GM18499 (cell line): ENCODE results near the gene POU3F4.

ENCODE experiments used
- ATAC-seq: cut with Tn5 transposase; IDR thresholded peaks from one replicate; pipeline ENCODE4 v1.9.1; 2021; ENCODE audit warnings: moderate number of reproducible peaks; ENCODE audit not compliant: insufficient read depth, unreplicated experiment

POU3F4 gene

DNA sequence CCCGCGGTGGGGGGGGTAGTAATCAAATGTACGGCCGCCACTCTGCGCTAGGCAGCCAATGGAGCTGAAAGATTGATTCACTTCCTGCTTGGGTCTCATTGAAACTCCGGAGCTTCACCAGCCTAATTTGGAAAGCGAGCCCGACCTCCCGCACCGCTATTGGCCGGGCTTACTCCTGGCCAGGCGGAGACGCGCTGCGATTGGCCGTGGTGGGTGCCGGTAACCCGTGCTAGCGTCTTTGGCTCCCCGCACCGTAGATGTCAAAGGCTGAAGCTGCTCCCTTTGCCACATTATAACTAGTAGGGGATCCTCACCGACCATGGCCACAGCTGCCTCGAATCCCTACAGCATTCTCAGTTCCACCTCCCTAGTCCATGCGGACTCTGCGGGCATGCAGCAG lies at the start of gene POU3F4:
TSS of gene POU3F4 (plus strand) at position 285 of the 400 bp plus-strand sequence. CDS start at position 320, 35 bp downstream.
- no peak for ATAC-seq

DNA sequence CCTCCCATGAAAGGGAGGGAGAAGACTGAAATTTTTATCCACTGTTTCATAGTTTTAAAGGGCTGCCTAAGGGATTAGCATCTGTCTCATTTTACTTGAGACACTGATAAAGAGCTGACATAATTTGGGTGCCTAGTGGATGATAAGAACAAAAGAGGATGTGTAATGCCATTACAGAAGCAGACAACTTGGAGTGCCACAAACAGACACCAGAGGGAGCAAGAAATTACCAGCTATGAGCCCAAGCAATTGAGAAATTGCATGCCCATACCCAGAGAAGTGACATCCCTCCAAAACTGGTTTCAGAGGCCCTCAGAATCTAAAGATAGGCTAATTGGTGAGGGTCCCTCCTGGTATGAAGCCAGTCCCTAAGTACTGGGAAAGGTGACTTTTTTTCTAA lies 38.5 kb upstream of the POU3F4 start:
- peak; percentile 90 for ATAC-seq

DNA sequence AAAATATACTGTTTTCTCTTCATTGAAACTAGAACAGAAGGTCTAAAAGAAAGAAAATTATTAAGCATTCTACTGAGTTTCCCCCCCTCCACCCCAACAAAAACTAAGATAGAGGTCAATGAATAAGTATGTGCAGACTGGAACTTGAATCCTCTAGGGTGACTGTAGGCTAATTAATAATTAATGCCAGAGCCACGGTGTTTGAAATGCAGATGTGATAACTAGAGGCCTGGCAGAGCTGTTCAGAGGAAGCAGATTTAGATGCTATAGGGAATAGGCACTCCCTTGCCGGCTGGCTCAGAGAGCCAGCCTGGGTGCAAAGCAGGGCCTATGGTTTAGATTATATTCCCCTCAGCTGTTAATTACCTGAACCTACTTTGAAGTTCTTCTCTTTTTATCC lies 12.2 kb upstream of the POU3F4 start:
- no peak for ATAC-seq

DNA sequence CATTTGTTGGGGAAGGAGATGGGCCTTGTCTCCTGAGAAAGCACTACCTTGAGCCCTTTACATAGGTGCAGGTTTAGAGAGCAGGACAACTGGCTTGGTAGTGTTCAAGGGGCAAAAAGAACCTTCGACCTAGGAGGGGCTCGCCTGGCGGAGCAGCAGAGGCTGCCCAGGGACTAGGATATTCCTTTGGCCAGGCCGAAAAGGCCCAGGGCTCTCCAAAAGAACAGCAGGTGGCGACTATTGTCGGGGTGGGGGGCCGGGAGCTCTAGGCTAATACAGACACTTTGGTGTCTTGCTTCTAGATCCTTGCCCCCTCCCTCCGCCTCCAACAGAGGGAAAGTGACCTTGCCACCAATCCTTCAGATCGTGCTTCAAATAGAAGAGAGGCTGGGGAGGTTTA lies 7.1 kb upstream of the POU3F4 start:
- ATAC-seq: no peak

DNA sequence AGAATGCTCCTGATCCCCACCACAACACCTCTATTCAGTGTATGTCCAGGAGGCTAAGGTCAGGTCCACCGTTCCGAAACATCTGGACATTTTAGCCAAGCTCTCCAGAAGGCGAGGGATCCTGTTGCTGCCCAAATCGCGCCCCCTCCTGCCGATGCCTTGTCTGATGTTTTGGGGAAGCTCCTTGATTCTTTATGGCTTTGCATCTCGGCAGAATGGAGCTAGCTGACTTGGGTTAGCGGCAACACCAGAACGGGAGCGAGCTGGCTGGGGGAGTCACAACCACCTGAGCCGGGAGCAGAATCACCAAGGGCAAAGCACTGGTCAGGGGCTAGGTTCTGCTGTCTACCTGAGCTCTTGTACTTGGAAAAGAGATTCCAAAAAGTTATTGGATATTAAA lies 6.6 kb upstream of the POU3F4 start:
- no peak for ATAC-seq

DNA sequence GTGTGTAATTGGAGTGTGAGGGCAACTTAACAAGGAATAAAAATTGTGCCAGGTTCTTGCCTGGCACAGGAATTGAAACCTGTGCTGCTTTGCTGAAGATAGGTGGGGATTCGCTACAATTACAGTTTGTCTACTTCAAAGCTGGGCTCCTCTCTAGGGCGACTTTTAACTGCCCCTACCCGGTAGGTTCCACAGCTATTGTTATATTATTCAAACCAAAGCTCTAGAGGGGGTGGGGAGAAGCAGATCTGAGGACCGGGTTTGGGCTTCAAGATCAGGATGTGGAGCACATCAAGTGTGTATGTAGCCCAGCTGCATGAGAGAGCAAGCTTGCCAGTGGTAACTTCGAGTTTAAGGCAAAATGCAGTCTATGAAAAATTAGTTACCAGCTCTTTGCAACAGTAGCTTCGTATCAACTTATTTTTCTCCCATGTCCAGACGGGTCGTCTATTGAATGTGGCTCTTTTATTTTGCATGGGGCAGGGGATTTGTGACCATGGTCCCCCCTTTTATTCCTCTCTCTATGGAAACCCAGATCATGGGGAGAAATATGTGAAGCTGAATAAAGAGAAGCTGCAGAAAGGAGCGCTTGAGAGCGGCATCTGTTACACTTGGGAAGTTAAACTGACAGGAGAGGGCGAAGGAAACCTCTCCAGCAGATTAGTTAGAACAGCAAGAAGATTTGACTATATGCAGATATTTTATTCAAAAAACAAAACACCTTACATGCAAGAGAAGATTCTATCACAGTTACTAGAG lies 3.2 kb upstream of the POU3F4 start:
- ATAC-seq: no peak

DNA sequence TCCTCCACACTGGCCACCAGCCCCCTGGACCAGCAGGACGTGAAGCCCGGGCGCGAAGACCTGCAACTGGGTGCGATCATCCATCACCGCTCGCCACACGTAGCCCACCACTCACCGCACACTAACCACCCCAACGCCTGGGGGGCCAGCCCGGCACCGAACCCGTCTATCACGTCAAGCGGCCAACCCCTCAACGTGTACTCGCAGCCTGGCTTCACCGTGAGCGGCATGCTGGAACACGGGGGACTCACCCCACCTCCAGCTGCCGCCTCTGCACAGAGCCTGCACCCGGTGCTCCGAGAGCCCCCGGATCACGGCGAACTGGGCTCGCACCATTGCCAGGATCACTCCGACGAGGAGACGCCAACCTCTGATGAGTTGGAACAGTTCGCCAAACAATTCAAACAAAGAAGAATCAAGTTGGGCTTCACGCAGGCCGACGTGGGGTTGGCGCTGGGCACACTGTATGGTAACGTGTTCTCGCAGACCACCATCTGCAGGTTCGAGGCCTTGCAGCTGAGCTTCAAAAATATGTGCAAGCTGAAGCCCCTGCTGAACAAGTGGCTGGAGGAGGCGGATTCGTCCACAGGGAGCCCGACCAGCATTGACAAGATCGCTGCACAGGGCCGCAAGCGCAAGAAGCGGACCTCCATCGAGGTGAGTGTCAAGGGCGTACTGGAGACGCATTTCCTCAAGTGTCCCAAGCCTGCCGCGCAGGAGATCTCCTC lies 600 bp downstream of the POU3F4 start:
- no peak for ATAC-seq

DNA sequence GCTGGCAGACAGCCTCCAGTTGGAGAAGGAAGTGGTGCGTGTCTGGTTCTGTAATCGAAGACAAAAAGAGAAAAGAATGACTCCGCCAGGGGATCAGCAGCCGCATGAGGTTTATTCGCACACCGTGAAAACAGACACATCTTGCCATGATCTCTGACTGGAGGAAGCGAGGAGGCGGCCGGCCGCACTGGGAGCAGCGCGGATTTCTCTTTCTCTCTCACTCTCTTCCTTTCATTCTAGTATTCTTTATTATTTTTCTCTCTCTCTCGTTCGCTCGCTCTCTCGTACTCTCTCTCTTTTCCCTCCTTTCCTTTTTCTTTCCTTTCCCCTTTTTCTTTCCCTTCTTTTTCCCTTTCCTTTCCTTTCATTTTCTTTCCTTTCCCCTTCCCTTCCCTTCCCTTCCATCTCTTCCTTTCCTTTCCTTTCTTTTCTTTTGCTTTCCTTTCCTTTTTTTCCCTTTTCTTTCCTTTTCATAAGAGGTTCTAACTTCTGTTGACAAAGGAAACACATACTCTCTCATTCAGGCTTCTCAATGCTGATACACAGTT lies 1.2 kb downstream of the POU3F4 start:
- no peak for ATAC-seq

DNA sequence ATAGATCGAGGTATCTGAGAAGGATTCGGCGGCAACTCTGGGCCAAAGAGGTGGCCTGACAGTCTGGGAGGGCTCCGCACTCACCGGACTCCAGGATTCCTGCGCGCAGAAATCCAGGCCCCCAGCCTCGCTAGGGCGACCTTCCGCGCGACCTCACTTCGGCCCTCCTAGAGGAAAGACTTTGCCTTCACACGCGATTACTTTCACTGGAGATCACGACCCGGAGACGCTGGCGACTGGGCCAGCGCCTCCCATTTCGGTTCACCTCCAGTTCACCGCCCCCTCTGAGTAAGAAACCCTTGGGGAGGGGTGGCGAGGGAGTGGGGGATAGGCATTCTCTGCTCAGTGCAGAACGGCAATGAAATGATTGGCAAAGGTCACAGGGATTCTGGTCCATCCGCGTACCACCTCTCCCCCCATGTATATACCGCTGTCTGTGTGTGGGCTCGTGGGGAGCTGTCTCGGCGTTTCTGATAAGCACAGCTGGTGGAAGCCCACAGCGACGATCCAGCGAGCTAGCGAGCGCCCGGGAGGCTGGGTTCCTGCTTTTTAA lies 2.5 kb downstream of the POU3F4 start:
- ATAC-seq: no peak

DNA sequence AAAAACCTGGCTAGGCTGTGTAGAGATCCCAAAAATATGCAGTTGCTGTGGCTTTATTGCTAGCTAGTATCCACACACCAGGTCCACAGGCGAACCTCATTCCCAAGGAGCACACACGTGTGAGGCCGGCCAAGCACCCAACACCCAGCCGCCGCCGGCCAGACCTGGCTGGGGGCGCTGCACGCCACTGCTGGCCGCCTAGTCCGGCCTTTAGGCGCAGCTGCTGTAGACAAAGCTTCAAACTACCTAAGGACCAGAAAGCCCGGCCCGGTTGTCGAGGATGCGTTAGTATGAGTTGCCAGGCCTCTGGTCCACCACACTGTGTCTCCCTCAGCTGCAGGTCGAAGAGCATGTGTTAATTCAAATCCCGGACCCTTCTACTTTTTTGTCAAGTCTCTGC lies 3.1 kb downstream of the POU3F4 start:
- no peak for ATAC-seq

DNA sequence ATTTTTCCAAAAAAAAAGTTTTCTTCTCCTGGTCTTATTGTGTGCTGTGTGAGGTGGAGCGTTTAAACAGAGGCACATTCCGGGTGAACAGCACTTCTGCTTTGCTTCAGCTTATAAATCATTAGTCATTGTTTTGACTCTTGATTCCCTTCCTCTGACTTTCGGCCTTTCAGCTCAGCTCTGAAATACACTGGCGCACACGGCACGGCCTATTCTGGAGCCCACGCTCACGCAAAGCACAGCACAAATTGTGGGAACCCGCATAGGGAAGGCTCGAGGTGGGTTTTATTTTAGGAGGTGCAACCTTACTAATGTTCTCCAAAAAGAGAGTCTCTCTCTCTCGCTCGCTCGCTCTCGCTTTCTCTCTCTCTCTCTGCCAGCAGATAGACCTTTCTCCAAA lies 4.0 kb downstream of the POU3F4 start:
- ATAC-seq: no peak

DNA sequence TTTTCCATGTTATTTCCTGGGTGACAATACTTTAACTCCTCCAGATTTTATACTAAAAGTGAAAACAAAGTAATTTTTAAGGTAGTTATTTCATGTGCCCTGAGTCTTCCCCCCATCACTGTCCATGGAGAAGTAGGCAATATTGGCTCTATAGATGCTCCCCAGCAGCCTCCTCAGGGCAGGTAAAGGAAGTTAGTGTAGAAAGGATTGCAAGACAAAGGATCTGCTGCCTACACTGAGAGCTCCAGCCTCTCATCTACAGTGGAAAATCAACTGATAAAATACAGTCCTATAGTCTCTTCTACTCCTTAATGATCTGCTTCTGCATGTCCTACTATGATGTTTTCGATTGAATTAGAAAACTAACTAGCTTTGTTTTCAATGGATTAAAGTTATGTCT lies 8.5 kb downstream of the POU3F4 start:
- ATAC-seq: no peak

DNA sequence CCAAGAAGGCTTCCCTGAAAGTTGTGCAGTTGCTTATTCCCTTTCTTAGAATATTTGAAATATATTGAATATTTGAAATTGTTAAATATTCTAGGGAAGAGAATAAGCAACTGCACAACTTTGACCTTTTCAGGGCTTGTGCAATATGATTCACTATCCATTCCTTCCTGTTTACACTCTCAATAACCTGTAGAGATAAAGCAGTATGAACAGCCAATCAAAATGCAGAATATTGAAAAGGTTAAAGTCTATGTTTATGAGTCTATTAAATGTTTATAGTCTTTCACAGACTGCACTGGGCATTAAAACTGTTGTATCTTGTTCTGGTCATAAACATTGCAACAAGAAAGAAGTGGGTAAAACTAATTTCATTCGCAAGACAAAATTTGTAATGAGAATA lies 13.8 kb downstream of the POU3F4 start:
- ATAC-seq: no peak

DNA sequence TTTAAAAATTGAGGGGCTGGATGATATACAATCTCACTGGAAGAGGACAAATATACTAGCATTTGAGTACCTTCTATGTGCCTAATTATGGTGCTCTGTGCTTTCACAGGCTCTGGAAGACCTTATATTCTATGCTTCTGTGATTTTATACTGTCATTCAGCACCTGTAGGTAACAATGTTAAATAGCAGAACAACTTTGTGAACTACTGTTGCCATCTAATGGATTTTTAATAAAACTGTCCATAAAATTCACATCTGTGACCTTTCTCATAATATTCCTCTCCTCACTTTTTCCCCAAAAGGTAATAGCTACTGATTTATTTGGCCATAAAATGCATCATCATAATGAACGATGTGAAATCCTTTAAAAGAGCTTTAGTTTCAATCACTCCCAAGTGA lies 21.9 kb downstream of the POU3F4 start:
- no peak for ATAC-seq

DNA sequence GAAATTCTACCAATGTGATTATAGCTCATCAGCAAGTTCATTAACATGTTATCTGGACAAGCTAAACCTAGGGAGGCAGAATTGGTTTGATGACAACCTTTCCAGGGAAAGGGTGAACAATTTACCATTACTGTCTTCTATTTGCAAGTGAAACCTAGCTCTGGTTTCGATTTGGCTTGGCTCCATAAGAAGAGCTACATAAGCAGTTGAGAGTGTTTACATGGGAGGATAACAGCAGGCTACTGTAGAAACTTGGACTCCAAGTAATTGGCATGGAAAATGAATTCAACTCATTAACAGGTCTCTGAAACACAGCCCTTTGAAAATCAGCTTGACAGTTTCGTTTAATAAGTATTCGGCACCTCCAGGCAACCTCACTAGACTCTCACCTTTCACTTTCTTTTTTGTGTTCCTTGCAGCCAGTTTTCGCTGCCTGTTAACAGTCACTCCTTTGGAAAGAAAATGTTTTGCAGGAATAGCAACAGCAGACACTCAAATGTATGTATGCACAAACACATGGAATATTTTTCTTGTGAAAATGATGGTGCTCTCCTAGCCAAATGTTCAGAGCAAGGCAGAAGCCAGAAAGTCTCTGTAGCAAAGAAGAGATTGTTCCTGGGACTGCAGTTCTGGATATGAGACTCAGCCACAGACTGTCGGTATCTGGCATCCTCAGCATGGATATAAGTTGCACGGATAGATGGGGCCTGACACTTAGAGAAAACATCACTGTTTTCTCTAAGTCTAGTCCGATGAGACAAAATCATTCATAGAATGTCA lies 27.5 kb downstream of the POU3F4 start:
- ATAC-seq: no peak
